NCI-H345 treated with DMSO at 0.1 percent for 48 hours (cell line): ENCODE results near the gene ZMYND15.

Experiments used
- DNase-seq: peaks from one replicate; lab custom pipeline; 2025; ENCODE audit not compliant: unreplicated experiment; lab: John Stamatoyannopoulos, UW

ZMYND15 gene

GRCh38 chr17:4716081-4716480 is 23.6 kb upstream of the ZMYND15 start:
- DNase-seq, result no peak

GRCh38 chr17:4717791-4718190 is 21.8 kb upstream of the ZMYND15 start:
- DNase-seq, result no peak

GRCh38 chr17:4718276-4718675 is 21.4 kb upstream of the ZMYND15 start:
- no peak for DNase-seq

DNA sequence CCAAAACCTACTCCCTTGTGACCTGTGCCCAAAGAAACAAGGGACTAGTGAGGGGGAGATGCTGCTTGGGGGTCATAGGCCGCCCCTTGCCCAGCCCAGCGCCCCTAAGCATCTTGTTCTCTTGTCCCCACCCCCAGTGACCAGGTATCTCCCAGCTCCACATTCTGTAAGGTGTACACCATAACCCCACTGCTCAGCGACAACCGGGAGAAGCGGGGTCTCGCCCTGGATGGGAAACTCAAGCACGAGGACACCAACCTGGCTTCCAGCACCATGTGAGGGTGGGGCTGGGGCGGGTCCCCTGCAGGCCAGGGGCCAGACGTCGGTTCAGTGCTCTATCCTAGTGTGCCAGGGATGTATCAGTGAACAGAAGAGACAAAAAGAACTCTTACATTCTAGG is 20.5 kb upstream of the ZMYND15 start:
- no peak for DNase-seq

DNA sequence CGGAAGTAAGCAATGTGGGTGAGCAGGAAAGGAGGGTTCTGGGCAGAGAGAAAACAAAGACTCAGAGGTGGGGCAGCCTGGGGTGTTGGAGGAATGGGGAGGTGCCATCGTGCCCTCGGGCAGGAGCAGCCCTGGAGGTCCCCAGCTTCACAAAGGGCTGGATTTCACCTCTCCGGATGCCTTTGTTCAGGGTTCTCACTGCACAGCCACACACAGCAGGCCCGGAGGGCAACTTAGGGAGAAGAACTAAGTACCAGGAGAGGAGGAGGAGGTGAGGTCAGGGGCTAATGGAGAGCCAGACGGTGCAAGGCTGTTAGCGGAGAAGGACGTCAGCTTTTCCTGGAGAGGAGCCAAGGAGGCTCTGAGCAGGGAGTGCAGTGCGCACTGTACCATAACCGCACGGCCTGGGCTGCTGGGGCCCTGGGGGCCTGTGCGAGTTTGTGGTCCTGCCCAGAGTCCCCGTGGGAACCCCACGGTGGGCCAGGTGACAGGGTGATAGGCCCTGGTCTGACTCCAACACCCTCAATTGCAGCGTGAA is 19.9 kb upstream of the ZMYND15 start:
- no peak for DNase-seq

- no peak for DNase-seq
Observed at GRCh38 chr17:4720787-4721186, 18.8 kb upstream of the ZMYND15 start.

DNA sequence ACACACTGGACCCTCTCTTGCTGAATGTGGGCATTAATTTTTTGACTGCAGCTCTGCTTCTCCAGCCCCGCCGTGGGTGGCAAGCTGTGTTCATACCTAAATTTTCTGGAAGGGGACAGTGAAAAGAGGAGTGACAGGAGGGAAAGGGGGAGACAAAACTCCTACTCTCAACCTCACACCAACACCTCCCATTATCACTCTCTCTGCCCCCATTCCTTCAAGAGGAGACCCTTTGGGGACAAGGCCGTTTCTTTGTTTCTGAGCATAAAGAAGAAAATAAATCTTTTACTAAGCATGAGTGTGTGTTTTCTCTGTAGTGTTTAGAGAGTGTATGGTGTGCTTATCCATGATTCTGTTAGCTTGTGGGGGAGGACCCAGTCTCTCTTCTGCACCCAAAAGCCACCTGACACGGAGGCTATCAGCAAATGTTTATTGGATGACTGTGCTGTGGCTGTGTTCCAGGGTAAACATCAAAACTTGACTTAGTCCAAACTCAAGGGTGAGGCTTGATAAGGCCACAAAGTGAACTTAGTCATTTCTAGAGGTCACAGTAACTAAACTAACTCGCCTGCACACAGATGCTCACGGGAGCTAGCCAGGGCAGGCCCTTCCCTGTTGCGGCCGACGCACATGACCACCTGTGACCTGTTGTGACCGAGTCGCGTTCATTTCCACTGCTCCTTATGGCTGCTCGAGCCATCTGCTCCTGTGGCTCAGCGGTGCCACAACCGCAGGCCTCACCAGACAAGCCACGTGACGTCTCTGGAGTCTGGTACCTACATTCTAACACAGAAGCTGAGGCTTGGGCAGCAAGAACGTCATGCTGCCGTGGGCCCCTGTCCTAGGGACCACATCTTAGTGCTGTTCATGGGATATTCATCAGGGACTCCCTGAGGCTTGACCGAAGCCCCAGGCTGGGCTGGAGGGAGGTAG is 18.2 kb upstream of the ZMYND15 start:
- DNase-seq, result no peak

DNA sequence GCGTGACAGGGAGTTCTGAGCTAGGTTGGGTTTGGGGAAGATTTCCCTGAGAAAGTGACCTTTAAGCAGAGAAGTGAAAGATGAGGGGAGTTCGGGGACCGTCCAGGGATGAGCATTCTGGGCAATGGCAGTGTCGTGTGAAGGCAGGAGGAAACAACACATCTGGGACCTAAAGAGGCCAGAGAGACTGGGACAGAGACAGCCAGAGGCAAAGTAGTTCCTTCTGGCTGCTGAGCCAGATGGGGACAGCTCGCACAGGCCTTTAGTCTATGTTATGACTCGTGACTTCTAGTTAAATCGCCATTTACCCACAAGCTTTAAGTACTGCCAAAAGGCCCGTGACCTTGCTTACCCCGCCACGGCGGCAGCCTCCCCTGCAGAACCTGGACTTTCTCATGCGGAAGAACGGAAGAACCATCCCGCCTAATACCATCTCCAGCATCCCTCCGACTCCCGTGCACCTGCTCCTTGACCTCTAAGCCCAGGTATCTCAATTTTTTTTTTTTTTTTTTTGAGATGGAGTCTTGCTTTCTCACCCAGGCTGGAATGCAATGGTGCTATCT is 16.9 kb upstream of the ZMYND15 start:
- no peak for DNase-seq

GRCh38 chr17:4724650-4725049 is 15.0 kb upstream of the ZMYND15 start:
- DNase-seq, result no peak

- no peak for DNase-seq
Observed at GRCh38 chr17:4725646-4726310, 13.9 kb upstream of the ZMYND15 start.

GRCh38 chr17:4728124-4728523 is 11.5 kb upstream of the ZMYND15 start:
- no peak for DNase-seq

GRCh38 chr17:4733073-4733531 is 6.5 kb upstream of the ZMYND15 start:
- DNase-seq, result no peak

- DNase-seq, result no peak
Observed at GRCh38 chr17:4734857-4735475, 4.7 kb upstream of the ZMYND15 start.

- DNase-seq, result no peak
Observed at GRCh38 chr17:4735876-4736651, 3.6 kb upstream of the ZMYND15 start.

DNA sequence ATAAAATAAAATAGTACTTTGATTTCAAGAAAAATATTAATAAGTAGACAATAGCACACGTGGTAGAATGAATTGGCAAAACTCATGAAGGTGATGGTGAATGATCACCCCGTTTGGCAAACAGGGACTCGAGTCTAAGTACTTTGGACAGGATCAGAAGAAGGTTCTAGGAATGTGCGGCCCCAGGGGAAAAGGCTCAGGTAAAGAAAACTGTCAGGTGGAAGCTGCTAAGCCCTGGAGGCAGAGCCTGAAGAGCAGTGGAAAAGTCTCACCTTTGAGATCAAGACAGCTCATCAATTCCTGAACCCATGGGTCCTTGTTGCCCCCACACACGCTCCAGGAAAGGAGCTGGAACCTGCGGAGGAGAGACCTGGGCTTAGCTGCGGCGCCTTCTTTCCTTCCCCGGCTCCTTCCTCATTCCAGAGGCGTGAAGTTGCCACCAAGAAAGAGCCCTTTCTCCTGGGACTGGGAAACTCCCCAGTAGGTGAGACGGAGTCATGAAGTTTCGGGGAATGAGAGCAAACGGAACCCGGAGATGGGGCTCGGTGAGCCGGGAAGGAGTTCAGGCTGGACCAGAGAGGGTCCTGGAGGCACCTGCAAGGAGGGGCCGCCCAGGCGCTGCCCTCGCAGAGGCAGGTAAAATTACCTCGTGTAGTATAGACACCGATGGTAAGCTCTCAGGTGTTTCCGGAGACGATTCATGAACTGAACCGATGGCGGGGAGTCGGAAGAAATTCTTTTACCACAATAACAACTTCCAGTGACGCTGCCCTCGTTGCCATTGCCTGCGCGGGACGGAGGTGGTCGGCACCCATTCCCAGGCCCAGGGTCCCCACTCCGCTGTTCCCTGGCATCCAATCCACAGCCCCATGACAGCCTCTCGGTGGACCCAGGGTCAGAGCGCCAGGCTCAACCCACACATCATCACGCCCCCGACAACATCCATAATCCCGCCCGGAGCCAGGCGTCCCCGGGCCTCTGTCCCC is 1.2 kb upstream of the ZMYND15 start:
- DNase-seq, result no peak

DNA sequence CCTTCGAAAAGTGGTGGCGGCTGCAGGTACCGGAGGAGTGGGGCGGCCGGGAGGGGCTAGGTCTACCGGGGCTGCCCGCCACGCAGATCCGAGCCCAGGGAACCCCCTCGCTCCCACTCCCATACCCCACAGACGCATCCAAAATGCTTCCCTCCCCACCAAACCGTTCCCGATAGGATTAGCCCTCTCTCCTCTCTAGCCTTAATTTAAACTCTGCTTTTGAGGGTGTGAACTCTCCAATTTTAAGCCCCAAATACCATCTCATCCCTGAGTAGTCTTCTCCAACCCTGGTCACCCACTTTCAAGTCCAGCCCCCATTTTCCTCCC is 355 bp downstream of the ZMYND15 start:
- no peak for DNase-seq

- DNase-seq, result no peak
Observed at GRCh38 chr17:4740584-4740983, 951 bp downstream of the ZMYND15 start.

DNA sequence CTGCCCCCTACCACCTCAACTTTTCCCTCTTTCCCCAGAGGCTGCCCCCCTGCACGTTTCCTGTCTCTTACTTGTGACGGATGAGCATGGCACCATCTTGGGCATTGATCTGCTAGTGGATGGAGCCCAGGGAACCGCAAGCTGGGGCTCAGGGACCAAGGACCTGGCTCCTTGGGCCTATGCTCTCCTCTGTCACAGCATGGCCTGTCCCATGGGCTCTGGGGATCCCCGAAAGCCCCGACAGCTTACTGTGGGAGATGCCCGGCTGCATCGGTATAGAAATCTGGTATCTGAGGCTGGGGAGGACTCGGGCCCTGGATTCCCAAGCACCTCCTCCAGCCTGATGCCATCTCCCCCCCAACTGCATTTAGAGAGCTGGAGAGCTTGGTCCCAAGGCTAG is 1.9 kb downstream of the ZMYND15 start:
- DNase-seq, result no peak

GRCh38 chr17:4742133-4742532 is 2.5 kb downstream of the ZMYND15 start:
- DNase-seq, result no peak
